Measurements from ENCODE around the gene TBC1D20. TPM values are rescaled to one million over a fixed set of nuclear protein-coding genes. Genes with fewer than 3 reads are reported as not detected.

Gene TBC1D20
- total and polyA plus RNA-seq, 2 of the 4 experiments (the other 2 are of a cell fraction): 39.1 to 42.8 TPM

DNA sequence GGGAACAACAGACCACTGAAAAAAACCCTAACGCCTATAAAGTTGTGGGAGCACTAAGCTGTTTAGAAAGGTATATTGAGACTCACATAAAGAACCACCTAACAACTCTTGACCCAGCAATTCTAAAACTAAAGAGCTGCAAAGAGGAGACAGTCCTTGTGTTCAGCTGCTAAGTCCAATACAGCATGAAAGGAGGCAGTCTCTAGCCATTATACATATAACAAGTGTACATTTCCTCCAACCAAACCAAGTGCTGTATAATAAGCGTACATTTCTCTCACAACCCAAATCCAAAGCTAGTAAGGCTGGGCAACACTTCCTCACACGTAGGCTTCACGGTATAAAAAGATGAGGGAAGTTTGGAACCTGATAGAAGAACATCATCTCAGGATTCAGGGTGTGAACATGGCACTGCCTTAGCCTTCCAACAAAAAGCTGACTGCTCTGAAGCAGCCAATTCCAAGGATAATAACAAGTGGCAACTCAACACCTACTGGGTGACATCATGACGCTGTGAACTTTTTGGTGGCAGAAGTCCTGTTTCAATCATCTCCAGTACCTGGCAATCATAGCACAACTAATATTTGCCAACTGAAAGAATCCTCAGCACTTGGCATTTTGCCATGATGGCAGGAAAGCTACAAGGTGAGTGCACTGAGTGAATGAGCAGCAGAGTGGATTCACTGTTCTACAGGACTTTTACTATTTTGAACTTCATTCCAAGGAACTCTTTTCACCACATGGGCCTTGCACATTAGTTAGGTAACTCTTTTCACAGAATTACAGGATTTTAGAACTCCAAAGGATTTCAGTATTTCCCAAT is 16.6 kb downstream of the TBC1D20 start:
- H3K4ac ChIP-seq (ENCODE audit: low read depth, low read length): no peak overlapping the region
- no peak overlapping the region for H3K14ac ChIP-seq (replicated peaks; ENCODE audit: low read depth, low read length)
- peaks cover 56% of the 10 kb centered on the region for H4K20me1 ChIP-seq (ENCODE audit: insufficient read depth, low read length)
- no peaks in the 10 kb centered on the region for H3K9me3 ChIP-seq (ENCODE audit: control insufficient read depth, insufficient read depth, low read length)
- ChIA-PET POLR2A (ENCODE audit: unreplicated experiment) (no interaction called here), CTCF (no interaction called here)
- no peak overlapping the region for H3K27ac ChIP-seq (ENCODE audit: insufficient read depth, low read length)
- no peak overlapping the region for H2BK5ac ChIP-seq (ENCODE audit: low read depth, low read length, poor library complexity, severe bottlenecking)
- BruUV-seq (replicated peaks): no TSS peak
- peaks cover 26 to 71% of the 10 kb centered on the region in 2 experiments for H3K79me1 ChIP-seq (ENCODE audit: low read depth in 1 of 2, low read length in 2 of 2)
- no peak overlapping the region for H3K4me2 ChIP-seq (ENCODE audit: low read depth, low read length)
- H3K9me1 ChIP-seq (ENCODE audit: insufficient read depth, low read length): peaks cover 19% of the 10 kb centered on the region
- intact Hi-C loops (cut with micrococcal nuclease): loop anchor here (2.0 kb wide), 1 partner anchor 19 kb away; no protein-coding TSS in a partner anchor
- H2BK20ac ChIP-seq (ENCODE audit: low read depth, low read length): no peak overlapping the region
- H3K4me3 ChIP-seq (ENCODE audit: insufficient read depth, low read depth, low read length): no peak overlapping the region
- H4K91ac ChIP-seq (ENCODE audit: insufficient read depth, low read depth, low read length): no peak overlapping the region
- TF ChIP-seq POLR2A (IDR thresholded peaks at IDR 0.05; ENCODE audit: low read depth, low read length) (no peak), RFX5 (IDR thresholded peaks at IDR 0.05; ENCODE audit: low read depth, low read length) (no peak), FOS (IDR thresholded peaks at IDR 0.05; ENCODE audit: low read depth, low read length) (no peak), CHD1 (IDR thresholded peaks at IDR 0.05; ENCODE audit: low read depth, low read length) (no peak), SMC3 (IDR thresholded peaks at IDR 0.05; ENCODE audit: low read depth, low read length) (no peak), RAD21 (IDR thresholded peaks at IDR 0.05; ENCODE audit: low read length) (no peak), MAFK (IDR thresholded peaks at IDR 0.05; ENCODE audit: low read depth, low read length) (no peak), BHLHE40 (IDR thresholded peaks at IDR 0.05; ENCODE audit: low read depth, low read length) (no peak), MXI1 (IDR thresholded peaks at IDR 0.05; ENCODE audit: borderline replicate concordance, low read depth, low read length) (no peak), RCOR1 (IDR thresholded peaks at IDR 0.05; ENCODE audit: insufficient replicate concordance, low read length) (no peak)
- TF ChIP-seq, protein P1, sequence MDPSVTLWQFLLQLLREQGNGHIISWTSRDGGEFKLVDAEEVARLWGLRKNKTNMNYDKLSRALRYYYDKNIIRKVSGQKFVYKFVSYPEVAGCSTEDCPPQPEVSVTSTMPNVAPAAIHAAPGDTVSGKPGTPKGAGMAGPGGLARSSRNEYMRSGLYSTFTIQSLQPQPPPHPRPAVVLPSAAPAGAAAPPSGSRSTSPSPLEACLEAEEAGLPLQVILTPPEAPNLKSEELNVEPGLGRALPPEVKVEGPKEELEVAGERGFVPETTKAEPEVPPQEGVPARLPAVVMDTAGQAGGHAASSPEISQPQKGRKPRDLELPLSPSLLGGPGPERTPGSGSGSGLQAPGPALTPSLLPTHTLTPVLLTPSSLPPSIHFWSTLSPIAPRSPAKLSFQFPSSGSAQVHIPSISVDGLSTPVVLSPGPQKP (IDR thresholded peaks at IDR 0.05; ENCODE audit: borderline replicate concordance, low read depth, low read length): no peak
- TF ChIP-seq, protein P2, sequence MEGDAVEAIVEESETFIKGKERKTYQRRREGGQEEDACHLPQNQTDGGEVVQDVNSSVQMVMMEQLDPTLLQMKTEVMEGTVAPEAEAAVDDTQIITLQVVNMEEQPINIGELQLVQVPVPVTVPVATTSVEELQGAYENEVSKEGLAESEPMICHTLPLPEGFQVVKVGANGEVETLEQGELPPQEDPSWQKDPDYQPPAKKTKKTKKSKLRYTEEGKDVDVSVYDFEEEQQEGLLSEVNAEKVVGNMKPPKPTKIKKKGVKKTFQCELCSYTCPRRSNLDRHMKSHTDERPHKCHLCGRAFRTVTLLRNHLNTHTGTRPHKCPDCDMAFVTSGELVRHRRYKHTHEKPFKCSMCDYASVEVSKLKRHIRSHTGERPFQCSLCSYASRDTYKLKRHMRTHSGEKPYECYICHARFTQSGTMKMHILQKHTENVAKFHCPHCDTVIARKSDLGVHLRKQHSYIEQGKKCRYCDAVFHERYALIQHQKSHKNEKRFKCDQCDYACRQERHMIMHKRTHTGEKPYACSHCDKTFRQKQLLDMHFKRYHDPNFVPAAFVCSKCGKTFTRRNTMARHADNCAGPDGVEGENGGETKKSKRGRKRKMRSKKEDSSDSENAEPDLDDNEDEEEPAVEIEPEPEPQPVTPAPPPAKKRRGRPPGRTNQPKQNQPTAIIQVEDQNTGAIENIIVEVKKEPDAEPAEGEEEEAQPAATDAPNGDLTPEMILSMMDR (conservative IDR thresholded peaks at IDR 0.05; ENCODE audit: low read depth, low read length): no peak
- TF ChIP-seq, protein P3, sequence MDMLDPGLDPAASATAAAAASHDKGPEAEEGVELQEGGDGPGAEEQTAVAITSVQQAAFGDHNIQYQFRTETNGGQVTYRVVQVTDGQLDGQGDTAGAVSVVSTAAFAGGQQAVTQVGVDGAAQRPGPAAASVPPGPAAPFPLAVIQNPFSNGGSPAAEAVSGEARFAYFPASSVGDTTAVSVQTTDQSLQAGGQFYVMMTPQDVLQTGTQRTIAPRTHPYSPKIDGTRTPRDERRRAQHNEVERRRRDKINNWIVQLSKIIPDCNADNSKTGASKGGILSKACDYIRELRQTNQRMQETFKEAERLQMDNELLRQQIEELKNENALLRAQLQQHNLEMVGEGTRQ (IDR thresholded peaks at IDR 0.05; ENCODE audit: low read depth, low read length): no peak
- no peak overlapping the region for H2AFZ ChIP-seq (replicated peaks; ENCODE audit: low read length, poor library complexity)
- H3K9ac ChIP-seq (ENCODE audit: low read depth, low read length): no peak overlapping the region
- dilution Hi-C loops (cut with HindIII; ENCODE audit: low sequenced_read_pairs, unreplicated experiment): no loop called here
- no peaks in the 10 kb centered on the region for H3K27me3 ChIP-seq (ENCODE audit: control insufficient read depth, insufficient read depth, low read length)
- no peak overlapping the region for H3K23ac ChIP-seq (ENCODE audit: low read depth, low read length)
- H2BK120ac ChIP-seq (ENCODE audit: low read depth, low read length): no peak overlapping the region
- H2BK15ac ChIP-seq (ENCODE audit: low read depth, low read length): no peak overlapping the region
- no peak for DNase-seq
- peaks cover 35% of the 10 kb centered on the region for H3K36me3 ChIP-seq (ENCODE audit: control insufficient read depth, insufficient read depth, low read length)
- H3K18ac ChIP-seq (ENCODE audit: low read depth, low read length): no peak overlapping the region
- no peak overlapping the region for H2AK9ac ChIP-seq (replicated peaks; ENCODE audit: low read depth, low read length, poor library complexity)
- H3K56ac ChIP-seq (ENCODE audit: extremely low read depth, insufficient read depth, low read length): no peak overlapping the region
- peaks cover 5% of the 10 kb centered on the region for H3K4me1 ChIP-seq (ENCODE audit: control insufficient read depth, insufficient read depth, low read length)
- 100% methylated on average over 1 of the region's 5 CpGs; no CpG with 5 or more reads in 1 of the 2 experiments for WGBS, 2 experiments (ENCODE audit: extremely low coverage in 2 of 2, insufficient read length in 1 of 2)
- no peak overlapping the region for H2AK5ac ChIP-seq (ENCODE audit: low read depth, low read length)
- H4K8ac ChIP-seq (ENCODE audit: low read depth in 2 of 2, low read length in 2 of 2): no peak overlapping the region
- ATAC-seq (ENCODE audit: low read depth): no peak; the same call in 1 of the 2 replicates
- H4K5ac ChIP-seq (ENCODE audit: low read depth, low read length): no peak overlapping the region
- in situ Hi-C loops (cut with MboI; ENCODE audit: low sequenced_read_pairs): no loop called here

Data from IMR-90 (cell line).